Measurements from ENCODE around the gene DYNLRB1. TPM values are rescaled to one million over a fixed set of nuclear protein-coding genes. Genes with fewer than 3 reads are reported as not detected.
"Not testable (repeated sequence)": the region's sequence is repeated elsewhere in the genome, so short reads cannot be mapped to it uniquely, and the experiment has no call there.

DYNLRB1 gene
- total RNA-seq, 1 donor = 57.4 TPM

DNA sequence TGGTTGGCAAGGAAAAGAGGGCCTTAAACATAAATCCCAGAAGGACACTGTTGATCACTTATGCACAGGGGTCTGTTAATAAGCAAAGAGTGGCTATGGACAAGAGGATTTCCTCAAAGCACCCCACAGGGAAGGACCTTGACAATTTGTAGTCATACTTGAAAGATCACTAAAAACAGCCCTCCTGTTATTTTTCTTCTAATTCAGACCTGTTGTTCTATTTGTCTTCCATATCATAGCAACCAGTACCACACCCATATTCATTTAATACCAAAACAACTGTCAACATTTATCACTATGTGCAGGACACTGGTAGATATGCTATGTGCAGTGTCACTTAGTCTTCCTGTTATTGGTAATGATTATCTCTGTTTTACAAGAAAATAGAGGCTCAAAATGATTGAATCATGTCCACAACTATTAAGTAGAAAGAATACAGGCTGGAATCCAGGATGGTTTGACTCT, 3.2 kb upstream of the DYNLRB1 start:
- no peak overlapping the region for H3K4me3 ChIP-seq (ENCODE audit: low read depth, low read length)
- DNase-seq (ENCODE audit: low read depth) = no peak
- no peak for TF ChIP-seq CTCF (IDR thresholded peaks at IDR 0.05; ENCODE audit: insufficient read depth, low read depth, low read length)

- not testable (repeated sequence) for DNase-seq (ENCODE audit: low read depth); H3K4me3 ChIP-seq (ENCODE audit: low read depth, low read length)
Measured at GRCh38 chr20:34514034-34514433, 2.2 kb upstream of the DYNLRB1 start.

GRCh38 chr20:34514897-34515483, 1.2 kb upstream of the DYNLRB1 start:
- peak overlapping the region; percentile 93 for H3K4me3 ChIP-seq (ENCODE audit: low read depth, low read length)
- TF ChIP-seq CTCF (IDR thresholded peaks at IDR 0.05; ENCODE audit: insufficient read depth, low read depth, low read length) = no peak
- peak; percentile 48 for DNase-seq (ENCODE audit: low read depth)

- peak overlapping the region; percentile 93 for H3K4me3 ChIP-seq (ENCODE audit: low read depth, low read length)
- DNase-seq (ENCODE audit: low read depth) = no peak
- no peak for TF ChIP-seq CTCF (IDR thresholded peaks at IDR 0.05; ENCODE audit: insufficient read depth, low read depth, low read length)
Measured at GRCh38 chr20:34515484-34516246, 557 bp upstream of the DYNLRB1 start.

DNA sequence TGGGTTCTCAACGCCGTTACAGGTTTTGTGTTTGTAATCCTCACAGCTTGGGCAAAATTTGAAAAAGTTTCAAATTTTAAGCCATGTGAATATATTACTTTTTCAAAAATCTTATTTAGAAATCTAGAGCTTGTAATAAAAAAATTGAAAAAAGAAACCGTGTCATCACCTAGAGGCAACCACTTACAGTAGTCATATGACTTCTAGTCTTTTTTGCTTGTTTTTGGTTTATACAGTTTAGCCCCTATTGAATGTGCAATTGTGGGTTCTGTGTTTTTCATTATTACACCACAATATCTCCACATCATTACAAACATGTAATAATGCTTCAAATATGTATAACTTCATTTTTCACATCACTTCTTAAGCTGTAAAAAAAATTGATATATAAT, 888 bp downstream of the DYNLRB1 start:
- H3K4me3 ChIP-seq (ENCODE audit: low read depth, low read length) = peak overlapping the region; percentile 93
- peak; percentile 32 for DNase-seq (ENCODE audit: low read depth)
- TF ChIP-seq CTCF (IDR thresholded peaks at IDR 0.05; ENCODE audit: insufficient read depth, low read depth, low read length) = no peak

DNA sequence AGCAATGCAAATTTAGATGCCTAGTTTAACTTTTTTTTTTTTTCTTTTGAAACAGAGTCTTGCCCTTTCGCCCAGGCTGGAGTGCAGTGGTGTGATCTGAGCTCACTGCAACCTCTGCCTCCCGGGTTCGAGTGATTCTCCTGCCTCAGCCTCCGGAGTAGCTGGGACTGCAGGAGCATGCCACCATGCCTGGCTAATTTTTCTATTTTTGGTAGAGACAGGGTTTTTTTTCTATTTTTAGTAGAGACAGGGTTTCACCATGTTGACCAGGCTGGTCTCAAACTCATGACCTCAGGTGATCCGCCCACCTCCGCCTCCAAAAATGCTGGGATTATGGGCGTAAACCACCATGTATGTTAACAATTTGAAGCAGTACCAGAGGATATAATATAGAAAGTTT, 2.6 kb downstream of the DYNLRB1 start:
- not testable (repeated sequence) for DNase-seq (ENCODE audit: low read depth); H3K4me3 ChIP-seq (ENCODE audit: low read depth, low read length)

- not testable (repeated sequence) for DNase-seq (ENCODE audit: low read depth); H3K4me3 ChIP-seq (ENCODE audit: low read depth, low read length)
Measured at GRCh38 chr20:34519841-34520240, 3.6 kb downstream of the DYNLRB1 start.

GRCh38 chr20:34522969-34523871, 7.0 kb downstream of the DYNLRB1 start:
- no peak overlapping the region for H3K4me3 ChIP-seq (ENCODE audit: low read depth, low read length)
- TF ChIP-seq CTCF (IDR thresholded peaks at IDR 0.05; ENCODE audit: insufficient read depth, low read depth, low read length) = peak; percentile 63
- peak; percentile 70 for DNase-seq (ENCODE audit: low read depth)
